Activated CD8-positive, alpha-beta memory T cell treated with anti-CD3 and anti-CD28 coated beads for 24 hours (primary cell): ENCODE data around the gene GGPS1.
"Not testable (repeated sequence)": the region's sequence is repeated elsewhere in the genome, so short reads cannot be mapped to it uniquely, and the experiment has no call there.

Source experiments
- DNase-seq: peaks from one replicate; pipeline ENCODE4 v3.0.0-alpha.2; 2020

The GGPS1 gene

DNA sequence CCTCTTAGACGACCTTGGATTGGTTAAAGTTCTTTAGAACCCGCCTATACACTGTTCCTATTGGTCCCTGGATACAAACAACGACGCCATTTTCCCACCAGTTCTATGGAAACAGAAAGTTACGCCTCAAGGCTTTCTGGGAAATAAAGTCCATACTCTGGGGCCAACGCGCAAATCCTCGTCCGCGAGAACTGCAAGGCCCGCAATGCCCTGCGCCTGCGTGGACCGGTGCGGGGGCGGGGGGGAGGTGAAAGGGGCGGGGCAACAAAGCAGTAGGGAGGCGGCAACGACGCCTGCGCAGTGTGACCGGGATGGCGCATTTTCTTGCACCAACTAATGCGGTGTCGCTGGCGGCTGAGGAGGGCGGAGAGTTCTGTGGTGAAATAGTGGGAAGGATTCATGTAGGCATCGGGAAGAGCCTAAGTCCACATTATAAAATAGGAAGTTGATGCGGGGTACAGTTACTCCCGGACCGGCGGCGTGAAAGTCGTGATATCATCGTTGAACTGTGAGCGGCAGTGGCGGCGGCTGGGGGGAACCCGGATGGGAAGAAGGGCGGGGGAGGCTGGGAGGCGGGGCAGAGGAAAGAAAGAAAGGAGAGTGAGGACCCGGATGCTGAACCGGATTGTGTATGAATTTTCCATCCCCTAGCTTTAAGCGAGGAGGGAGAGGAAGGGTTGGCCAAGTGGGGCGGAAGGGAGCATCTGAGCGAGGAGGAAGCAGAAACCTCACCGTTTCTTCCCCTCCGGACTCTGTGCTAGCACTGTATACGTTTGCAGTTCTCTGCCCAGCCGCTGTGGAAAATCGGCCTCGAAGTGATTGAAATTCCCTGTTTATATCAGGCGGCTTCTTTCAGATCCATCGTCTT lies at the start of gene GGPS1:
Gene GGPS1 (plus strand): TSS at position 300 of the 868 bp plus-strand sequence. CDS start 6,695 bp downstream, outside the sequence.
- peak; percentile 99 for DNase-seq

DNA sequence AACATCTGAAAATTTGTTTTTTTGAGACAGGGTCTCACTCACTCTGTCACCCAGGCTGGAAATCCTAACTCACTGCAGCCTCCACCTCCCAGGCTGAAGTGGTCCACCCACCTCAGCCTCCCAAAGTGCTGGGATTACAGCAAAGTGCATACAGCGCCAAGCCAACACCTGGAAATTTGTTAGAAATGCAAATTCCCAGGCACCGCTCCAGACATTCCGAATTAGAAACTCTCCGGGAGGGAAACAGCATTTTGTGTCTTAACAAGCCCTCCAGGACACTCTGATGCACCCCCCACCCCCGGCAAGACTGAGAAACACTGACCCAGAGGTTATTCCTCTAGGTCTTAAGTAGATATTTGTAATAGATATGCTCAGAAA lies 49.5 kb upstream of the GGPS1 start:
- no peak for DNase-seq

DNA sequence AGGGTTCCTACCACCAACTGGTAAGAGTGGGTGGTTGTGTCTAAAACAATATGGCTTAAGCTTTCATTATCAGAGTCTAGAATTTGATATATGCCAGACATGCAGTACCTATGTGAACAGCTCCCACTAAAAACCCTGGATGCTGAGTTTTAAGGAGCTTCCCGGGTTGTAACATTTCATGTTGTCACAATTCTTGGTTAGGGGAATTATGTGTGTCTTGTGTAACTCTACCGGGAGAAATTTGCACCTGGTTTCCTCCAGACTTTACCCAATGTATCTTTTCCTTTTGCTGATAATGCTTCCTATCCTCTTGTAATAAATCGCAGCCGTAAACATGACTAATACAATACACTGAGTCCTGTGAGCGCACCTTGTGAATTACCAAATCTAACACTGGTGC lies 48.7 kb upstream of the GGPS1 start:
- DNase-seq: no peak

DNA sequence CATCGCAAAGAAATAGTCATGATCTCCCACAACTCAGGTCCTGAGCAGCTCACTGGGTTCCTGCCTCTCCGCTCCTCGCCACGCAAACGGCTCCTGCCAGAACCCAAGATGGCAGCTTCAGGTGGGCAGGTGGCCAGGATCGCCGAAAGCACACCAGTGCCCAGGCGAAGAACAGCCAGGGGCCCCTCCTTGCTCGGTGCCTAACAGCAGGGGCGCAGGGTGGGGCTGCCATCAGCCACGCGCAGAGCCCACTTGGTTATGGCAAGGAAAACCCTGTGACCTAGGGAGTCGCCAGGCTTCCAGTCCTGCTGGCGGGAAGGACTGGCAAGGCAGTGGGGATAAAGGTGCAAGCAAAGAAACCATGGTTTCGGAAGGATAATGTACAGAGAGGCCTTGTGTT lies 47.9 kb upstream of the GGPS1 start:
- DNase-seq: no peak

DNA sequence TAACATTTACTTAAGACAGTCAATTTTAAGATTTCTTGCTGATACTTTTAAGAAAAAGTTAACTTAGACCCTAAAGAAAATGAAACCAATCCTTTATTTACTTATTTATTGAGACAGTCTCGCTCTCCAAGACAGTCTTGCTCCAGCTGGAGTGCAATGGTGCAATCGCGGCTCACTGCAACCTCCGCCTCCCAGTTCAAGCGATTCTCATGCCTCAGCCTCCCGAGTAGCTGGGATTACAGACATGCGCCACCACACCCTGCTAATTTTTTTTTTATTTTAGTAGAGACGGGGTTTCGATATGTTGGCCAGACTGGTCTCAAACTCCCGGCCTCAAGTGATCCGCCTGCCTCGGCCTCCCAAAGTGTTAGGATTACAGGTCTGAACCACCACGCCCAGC lies 44.7 kb upstream of the GGPS1 start:
- not testable (repeated sequence) for DNase-seq

DNA sequence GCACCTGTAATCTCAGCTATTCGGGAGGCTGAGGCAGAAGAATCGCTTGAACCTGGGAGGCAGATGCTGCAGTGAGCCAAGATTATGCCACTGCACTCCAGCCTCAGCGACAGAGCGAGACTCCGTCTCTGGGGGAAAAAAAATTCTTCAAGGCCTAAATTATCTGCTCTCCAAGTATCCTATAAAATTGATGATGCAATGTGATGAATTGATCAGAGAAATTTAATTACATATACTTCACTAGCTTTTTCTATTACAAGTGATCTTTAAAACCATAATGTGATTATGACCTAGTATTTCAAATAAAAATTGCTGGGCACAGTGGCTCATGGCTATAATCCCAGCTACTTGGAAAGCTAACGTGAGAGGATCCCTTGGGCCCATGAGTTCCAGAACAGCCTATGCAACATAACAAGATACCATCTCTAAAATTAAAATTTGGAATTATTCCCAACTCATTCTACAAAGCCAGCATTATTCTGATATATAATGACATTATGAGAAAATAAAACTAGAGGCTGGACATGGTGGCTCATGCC lies 44.1 kb upstream of the GGPS1 start:
- no peak for DNase-seq

DNA sequence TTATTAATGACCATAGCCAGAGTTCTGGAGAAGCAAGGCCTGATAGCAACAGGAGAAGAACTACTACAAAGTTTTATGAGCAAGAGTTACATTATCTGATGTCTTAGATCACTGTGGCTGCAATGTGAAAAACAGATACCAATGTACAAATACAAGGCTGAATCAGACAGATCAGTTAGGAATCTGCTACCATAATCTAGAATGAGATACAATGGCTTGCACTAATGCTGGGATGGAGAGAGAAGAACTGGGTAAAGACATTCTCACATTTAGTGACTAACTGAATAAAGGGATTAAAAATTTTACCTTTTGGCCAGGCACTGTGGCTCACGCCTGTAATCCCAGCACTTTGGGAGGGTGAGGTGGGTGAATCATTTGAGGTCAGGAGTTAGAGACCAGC lies 41.7 kb upstream of the GGPS1 start:
- DNase-seq: no peak

DNA sequence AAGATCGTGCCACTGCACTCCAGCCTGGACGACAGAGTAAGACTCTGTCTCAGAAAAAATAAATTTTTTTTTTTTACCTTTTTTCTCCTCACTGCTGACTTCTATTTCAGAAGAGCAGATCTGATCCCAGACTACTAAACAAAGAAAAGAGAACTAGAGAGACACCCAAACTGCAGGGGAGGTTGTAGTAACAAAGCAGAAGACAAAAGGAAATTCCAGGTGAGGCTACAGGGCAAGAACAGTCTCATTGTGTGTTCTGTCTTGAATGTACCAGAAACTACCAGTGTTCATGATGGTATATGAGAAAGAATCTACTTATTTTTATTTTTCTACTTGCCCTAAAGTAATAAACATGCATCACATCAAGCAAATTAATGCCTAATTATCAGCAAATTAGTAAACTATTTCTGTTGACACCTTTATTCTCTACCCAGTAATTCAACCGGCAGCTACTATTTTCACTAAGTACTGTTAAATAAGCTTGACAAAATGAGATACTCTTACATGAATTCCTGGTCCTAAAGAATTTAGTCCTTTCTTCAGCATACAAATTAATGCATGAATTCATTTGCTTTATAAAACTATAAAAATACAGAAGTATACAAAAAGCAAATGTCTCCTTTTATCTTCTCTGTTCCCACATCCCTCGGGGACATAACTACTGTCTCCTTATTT lies 41.0 kb upstream of the GGPS1 start:
- DNase-seq: no peak

DNA sequence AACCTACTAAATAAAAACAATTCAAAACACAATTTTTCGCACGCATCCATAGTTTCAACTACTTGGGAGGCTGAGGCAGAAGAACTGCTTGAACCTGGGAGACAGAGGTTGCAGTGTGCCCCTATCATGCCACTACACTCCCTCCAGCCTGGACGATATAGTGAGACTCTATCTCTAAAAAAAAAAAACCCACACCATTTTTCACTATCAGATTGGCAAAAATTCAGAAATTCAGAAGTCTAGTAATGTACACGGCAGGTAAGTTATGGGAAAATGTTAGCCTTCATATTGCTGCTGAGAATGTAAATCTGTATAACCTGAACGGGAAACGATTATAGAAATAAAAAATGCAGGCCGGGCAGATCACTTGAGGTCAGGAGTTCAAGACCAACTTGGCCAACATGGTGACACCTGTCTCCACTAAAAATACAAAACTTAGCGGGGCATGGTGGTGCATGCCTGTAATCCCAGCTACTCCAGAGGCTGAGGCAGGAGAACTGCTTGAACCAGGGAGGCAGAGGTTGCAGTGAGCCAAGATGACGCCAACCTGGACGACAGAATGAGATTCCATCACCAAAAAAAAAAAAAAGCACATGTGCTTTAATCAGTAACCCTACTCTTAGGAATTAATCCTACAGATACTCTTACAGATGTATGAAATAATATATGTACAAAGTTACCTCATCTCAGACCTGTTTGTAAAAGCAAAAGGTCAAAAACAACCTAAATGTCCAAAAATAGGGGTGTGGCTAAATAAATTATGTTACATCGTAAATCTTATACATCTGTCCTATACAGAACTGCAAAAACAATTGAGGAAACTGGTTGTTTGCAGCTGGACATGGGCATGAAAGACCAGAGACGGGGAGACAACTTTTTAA lies 38.3 kb upstream of the GGPS1 start:
- no peak for DNase-seq

DNA sequence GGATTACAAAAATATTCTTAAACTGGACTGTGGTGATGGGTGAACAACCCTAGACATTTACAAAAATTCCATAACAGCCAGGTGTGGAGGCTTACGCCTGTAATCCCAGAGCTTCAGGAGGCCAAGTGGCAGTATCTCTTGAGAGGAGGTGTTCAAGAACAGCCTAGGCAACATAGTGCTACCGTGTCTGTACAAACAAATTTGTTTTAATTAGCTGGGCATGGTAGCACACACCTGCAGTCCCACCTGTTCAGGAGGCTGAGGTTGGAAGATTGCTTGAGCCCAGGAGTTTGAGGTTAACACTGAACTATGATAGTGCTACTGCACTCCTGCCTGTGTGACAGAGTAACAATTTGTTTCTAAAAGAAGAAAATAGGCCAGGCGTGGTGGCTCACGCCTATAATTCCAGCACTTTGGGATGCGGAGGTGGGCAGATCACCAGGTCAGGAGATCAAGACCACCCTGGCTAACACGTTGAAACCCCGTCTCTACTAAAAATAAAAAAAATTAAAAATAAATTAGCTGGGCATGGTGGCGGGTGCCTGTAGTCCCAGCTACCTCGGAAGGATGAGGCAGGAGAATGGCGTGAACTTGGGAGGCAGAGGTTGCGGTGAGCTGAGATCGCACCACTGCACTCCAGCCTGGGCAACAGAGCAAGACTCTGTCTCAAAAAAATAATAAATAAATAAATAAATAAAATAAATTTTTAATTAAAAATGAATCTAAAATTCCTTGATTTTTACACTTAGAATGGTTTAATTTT lies 37.4 kb upstream of the GGPS1 start:
- DNase-seq: no peak

DNA sequence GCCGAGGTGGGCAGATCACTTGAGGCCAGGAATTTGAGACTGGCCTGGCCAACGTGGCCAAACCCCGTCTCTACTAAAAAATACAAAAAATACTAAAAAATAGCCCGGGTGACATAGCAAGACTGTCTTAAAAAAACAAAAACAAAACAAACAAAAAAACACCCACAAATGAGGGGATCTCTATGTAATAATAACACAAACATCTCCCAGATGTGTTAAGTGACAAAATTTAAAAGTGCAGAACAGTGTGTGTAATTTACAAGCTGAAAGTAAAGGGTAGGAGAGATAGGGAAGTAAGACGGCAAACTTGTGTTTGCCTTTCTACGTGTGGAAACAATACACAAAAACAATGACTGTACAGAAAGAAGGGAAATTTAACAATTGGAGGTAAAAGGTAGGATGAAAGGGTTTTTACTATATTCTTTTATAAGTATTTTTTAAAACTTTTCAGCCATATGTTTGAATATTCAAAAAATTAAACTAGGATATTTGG lies 36.7 kb upstream of the GGPS1 start:
- DNase-seq: no peak

DNA sequence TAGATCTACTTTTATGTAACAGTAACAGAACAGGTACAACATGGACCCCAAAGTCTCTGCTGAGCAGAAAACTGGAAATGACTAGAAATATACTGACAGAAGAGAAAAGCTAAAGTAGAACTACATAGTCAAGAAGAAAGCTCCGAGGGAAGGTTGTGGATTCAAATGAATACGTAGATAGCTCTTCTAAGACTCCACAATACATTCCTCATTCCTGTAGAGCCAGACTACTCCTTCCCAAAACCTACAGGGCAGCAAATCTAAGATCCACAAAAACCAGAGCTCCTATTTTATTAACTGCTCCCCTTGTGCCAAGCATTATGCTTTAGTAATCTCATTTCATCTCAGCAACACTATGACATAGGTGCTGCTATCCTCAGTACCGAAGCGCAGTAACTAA lies 35.6 kb upstream of the GGPS1 start:
- no peak for DNase-seq

DNA sequence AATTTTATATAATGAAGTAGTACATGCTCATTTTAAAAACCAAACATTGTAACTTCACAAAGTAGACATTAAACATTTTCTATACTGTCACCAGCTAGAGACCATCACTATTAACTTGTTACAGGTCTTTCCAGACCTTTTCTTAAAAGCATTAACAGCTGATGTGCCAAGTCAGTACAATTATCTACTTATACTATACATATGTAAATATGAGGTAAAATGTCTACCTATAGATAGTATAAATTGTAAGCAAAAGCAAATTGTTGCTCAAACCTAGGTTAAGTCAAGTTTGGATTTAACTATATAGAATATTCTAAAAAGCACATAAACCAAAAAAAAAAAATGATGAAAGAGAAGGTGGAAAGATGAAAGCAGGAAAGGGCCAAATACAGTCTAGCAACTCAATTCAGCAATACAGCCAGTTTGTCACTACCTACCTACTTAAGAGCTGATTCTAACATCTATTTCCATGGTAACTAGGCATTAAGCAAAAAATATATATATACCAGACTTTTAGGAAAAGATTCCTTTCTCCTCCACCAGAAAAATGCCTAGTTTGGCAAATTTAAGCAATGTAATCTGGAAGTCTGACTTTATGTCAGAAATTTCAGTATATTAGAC lies 34.9 kb upstream of the GGPS1 start:
- DNase-seq: no peak

DNA sequence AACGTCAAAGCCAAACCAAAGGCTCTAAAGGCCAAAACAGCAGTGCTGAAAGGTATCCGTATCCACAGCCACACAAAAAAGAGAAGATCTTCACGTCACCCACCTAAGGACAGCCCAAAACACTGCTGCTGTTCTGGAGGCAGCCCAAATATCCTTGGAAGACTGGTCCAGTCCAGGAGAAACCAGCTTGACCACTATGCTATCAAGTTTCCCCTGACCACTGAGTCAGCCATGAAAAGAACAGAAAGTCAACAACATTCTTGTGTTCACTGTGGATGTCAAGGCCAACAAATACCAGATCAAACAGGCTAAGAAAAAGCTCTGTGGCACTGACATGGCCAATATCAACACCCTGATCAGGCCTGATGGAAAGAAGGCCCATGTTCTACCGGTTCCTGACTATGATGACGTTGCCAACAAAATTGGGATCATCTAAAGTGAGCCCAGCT lies 32.4 kb upstream of the GGPS1 start:
- no peak for DNase-seq

DNA sequence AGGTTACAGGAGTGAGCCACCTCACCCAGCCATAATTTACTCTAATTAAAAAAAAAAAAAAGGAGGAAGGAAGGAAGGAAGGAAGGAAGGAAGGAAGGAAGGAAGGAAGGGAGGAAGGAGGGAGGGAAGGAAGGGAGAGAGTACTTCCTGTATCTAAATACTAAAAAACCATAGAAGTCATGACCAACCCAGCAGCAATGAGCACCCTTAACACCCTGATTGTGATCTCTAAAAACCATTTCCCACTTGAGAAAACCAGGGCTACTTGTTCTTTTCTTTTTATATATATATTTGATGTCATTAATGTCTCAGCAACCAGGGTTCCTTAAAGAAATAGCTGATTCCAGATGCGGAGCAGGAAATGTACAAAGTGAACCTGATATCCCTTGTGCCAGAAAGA lies 31.6 kb upstream of the GGPS1 start:
- no peak for DNase-seq

DNA sequence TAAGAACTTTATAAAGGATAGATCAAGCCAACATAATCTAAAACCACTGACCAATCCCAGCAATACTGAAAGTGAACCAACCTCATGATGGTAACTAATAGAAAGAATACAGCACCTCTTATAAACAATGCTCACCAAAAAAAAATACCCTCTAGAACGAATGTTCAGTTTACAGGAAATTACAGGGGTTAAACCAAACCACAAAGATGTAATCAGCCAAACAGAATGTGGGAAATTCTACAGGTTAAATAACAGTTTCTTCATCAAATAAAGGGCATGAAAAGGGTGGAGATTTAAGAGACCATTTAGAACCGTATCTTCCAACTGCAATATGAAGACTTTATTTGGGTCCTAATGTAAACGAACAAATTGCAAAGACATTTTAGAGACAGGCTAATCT lies 30.8 kb upstream of the GGPS1 start:
- no peak for DNase-seq

DNA sequence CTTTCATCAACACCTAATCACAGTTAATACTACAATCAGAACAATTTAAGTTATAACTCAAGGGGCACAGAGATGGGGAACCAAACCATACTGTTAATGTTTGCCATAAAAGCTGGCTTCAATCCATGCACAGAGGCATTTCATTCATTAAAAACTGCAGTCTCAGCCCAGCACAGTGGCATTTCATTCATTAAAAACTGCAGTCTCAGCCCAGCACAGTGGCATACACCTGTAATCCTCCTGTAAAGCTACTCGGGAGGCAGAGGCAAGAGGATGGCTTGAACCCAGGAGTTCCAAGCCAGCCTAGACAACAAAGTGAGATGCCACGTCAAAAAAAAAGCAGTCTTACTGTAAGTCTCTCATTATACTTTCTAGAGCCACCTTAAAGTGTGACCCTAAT lies 29.6 kb upstream of the GGPS1 start:
- DNase-seq: no peak

DNA sequence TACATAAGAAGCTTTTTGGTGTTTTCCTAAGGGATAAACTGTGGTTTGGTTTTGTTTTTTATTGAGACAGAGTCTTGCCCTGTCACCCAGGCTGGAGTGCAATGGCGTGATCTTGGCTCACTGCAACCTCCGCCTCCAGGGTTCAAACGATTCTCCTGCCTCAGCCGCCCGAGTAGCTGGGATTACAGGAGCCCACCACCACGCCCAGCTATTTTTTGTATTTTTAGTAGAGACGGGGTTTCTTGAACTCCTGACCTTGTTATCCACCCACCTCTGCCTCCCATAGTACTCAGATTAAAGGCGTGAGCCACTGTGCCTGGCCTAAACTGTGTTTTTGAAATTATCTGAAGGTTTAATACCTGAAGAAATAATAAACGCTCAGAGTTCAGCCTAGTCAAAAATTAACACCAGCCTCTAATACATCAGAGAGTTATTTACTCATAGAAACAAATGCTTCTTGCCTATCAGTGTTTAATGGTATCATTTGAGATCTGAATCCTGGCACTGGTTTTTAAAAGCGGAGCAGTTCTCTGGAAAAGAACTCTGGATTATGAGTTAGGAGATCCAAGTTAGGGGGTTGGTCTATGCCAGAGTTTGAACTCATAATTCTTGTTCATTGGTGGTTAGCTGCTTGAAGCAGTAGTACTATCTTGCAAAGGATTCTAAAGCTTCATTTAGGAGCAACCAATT lies 29.1 kb upstream of the GGPS1 start:
- no peak for DNase-seq

DNA sequence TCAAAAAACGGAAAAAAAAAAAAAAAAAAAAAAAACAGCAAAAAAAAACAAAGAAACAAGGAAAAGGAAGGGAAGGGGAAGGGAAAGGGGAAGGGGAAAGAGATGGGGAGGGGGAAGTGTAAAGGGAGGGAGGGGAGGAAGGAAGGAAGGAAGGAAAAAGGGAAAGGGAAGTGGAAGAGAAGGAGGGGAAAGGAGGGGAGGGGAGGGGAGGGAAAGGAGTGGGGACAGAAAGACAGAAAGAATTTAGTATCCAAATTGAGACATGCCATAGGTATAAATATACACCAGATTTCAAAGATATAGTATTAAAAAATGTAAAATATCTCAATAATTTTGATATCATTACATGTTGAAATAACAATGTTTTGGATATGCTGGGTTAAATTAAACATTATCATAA lies 26.2 kb upstream of the GGPS1 start:
- no peak for DNase-seq

DNA sequence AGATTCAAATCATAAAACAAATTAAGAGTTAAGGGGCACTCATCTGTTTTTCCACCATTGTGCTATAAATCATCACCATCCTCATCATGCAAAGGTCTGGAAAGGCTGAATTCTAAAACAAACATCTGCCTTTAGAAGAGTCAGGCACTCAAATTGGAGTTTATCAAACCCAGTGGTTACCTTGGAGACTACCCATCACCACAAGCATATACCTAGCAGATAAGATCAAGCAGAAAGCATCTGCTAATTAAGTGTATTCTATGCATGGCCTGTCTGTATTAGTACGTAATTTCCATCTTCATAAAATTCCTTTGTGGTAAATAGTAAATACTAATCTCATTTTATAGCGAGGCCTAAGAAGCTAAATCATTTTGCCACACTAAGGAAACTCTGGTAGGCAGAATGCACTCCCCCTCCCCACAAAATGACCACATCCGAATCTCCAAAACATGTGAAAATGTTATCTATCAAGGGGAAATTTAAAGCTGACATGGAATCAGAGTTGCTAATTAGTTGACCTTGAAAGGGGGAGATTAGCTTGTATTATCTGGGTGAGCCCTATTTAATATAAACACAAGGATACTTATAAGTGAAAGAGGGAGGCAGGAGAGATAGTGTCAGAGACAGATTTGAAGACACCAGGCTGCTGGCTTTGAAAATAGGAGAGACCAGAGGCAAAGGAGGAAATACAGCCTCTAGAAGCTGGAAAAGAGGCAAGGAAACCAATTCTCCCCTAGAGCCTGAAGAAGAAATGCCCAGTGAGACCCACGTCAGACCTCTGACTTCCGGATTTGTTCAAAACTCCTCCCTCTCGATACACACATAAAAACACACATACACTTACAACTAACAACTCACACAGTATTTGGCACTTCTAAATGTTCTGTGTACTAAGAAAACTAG lies 23.6 kb upstream of the GGPS1 start:
- DNase-seq: no peak
